Endodermal cell (in vitro differentiated cells): ENCODE data around the gene GLIS1. TPM values are rescaled to one million over a fixed set of nuclear protein-coding genes. Genes with fewer than 3 reads are reported as not detected.

Experiments used
- DNase-seq: peaks from one replicate; pipeline ENCODE4 v3.0.0-alpha.2; 2017
- H3K27ac ChIP-seq: 2 replicates; pipeline ENCODE4 v1.5.1; 2013; ENCODE audit warnings: mild to moderate bottlenecking, low read depth, low read length, moderate library complexity
- H3K27me3 ChIP-seq: 2 replicates; pipeline ENCODE4 v1.6.1; 2013; ENCODE audit warnings: mild to moderate bottlenecking, low read length, moderate library complexity; ENCODE audit not compliant: insufficient read depth, control insufficient read depth, poor library complexity, severe bottlenecking
- H3K36me3 ChIP-seq: 2 replicates; pipeline ENCODE4 v1.7.0; 2013; ENCODE audit warnings: mild to moderate bottlenecking, low read length, moderate library complexity; ENCODE audit not compliant: control insufficient read depth, insufficient read depth
- H3K4me1 ChIP-seq: one replicate; pipeline ENCODE4 v1.7.0; 2013; ENCODE audit warnings: low read length; ENCODE audit not compliant: control insufficient read depth, insufficient read depth
- H3K4me3 ChIP-seq: 2 replicates; pipeline ENCODE4 v1.5.1; 2013; ENCODE audit warnings: mild to moderate bottlenecking, low read length, moderate library complexity
- H3K9ac ChIP-seq: 2 replicates; pipeline ENCODE4 v1.6.1; 2013; ENCODE audit warnings: mild to moderate bottlenecking, low read length, moderate library complexity; ENCODE audit not compliant: poor library complexity, severe bottlenecking; ENCODE audit errors: extremely low read depth
- H3K9me3 ChIP-seq: 2 replicates; pipeline ENCODE4 v1.6.1; 2013; ENCODE audit warnings: mild to moderate bottlenecking, low read length, moderate library complexity; ENCODE audit not compliant: control insufficient read depth
- H3K27ac Mint-ChIP-seq: 2 replicates; pipeline ENCODE4 v1.8.0; 2020; ENCODE audit warnings: mixed read lengths
- H3K27me3 Mint-ChIP-seq: 2 replicates; pipeline ENCODE4 v1.8.0; 2021; ENCODE audit warnings: mild to moderate bottlenecking, mixed read lengths; ENCODE audit not compliant: insufficient read depth
- H3K36me3 Mint-ChIP-seq: 2 replicates; pipeline ENCODE4 v1.8.0; 2020; ENCODE audit warnings: low read depth, mixed read lengths
- H3K4me1 Mint-ChIP-seq: 2 replicates; pipeline ENCODE4 v1.8.0; 2020; ENCODE audit warnings: mixed read lengths
- H3K4me3 Mint-ChIP-seq: 2 replicates; pipeline ENCODE4 v1.8.0; 2020; ENCODE audit warnings: mild to moderate bottlenecking, moderate library complexity, mixed read lengths
- H3K9me3 Mint-ChIP-seq: 2 replicates; pipeline ENCODE4 v1.8.0; 2020; ENCODE audit warnings: mild to moderate bottlenecking, mixed read lengths
- WGBS, 2 experiments: methylation state at CpG; one replicate each; pipeline versions ENCODE4 v1.1.5 to v1.1.7; 2013; ENCODE audit warnings: missing lambda C conversion rate in 2 of 2, mixed read lengths in 1 of 2; ENCODE audit not compliant: insufficient coverage in 1 of 2, insufficient read length in 1 of 2; 5-methylcytosine and 5-hydroxymethylcytosine counted together
- total RNA-seq, 2 donors: library from RNA; stranded (reverse); fragmentation: NEBNext Ultra II Directional in 1 of 2; extraction: Animal tissue kit (Norgen Biotek cat#: 25700) in 1 of 2; gene quantifications; 2 replicates in 1 of 2; 3 replicates in 1 of 2; pipeline ENCODE4 v1.2.1, GENCODE V29; 2021
- TF ChIP-seq, protein P1 (sequence below): fragments of 200-600 bp; sonication (generic); conservative IDR thresholded peaks from 2 replicates; pipeline ENCODE4 v1.5.0; 2021; ENCODE audit warnings: antibody characterized with exemption, mild to moderate bottlenecking

The GLIS1 gene
- total RNA-seq, 2 donors from 2014 or later: 2.1 to 3.9 TPM

GRCh38 chr1:53754484-53755312 lies 15.7 kb upstream of the GLIS1 start:
- Histone ChIP-seq H3K27me3 (no peaks in the 10 kb centered on the region), H3K36me3 (no peaks in the 10 kb centered on the region), H3K4me1 (peaks cover 4% of the 10 kb centered on the region), H3K27ac (no peak overlapping the region), H3K9ac (no peak overlapping the region), H3K4me3 (no peak overlapping the region), H3K9me3 (no peaks in the 10 kb centered on the region)
- peaks cover 12% of the 10 kb centered on the region for H3K4me1 Mint-ChIP-seq
- 61 to 70% methylated on average over 5 to 6 of the region's 6 CpGs for WGBS, 2 experiments
- peaks cover 14% of the 10 kb centered on the region for H3K9me3 Mint-ChIP-seq
- TF ChIP-seq, protein P1, sequence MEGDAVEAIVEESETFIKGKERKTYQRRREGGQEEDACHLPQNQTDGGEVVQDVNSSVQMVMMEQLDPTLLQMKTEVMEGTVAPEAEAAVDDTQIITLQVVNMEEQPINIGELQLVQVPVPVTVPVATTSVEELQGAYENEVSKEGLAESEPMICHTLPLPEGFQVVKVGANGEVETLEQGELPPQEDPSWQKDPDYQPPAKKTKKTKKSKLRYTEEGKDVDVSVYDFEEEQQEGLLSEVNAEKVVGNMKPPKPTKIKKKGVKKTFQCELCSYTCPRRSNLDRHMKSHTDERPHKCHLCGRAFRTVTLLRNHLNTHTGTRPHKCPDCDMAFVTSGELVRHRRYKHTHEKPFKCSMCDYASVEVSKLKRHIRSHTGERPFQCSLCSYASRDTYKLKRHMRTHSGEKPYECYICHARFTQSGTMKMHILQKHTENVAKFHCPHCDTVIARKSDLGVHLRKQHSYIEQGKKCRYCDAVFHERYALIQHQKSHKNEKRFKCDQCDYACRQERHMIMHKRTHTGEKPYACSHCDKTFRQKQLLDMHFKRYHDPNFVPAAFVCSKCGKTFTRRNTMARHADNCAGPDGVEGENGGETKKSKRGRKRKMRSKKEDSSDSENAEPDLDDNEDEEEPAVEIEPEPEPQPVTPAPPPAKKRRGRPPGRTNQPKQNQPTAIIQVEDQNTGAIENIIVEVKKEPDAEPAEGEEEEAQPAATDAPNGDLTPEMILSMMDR: peak; percentile 89
- no peak overlapping the region for H3K27ac Mint-ChIP-seq
- no peaks in the 10 kb centered on the region for H3K27me3 Mint-ChIP-seq
- H3K36me3 Mint-ChIP-seq: peaks cover 13% of the 10 kb centered on the region
- no peak overlapping the region for H3K4me3 Mint-ChIP-seq
- DNase-seq: peak; percentile 81

DNA sequence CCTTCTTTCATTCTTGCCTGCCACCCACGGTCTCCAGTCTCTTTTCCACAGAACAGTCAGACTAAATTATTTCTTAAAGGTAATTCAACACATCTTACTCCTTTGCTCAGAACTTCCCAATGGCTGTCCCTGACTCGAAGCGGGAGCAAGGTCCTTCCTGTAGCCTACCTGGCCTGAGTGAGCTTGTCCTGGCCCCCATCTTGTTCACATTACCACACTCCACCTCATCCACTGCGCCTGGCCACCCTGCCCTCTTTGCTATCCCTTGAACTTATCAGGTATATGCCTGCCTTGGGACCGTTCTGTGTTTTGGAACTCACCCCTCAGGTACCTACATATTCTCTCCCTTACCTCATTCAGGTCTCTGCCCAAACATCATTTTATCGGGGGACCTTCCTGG lies 13.3 kb upstream of the GLIS1 start:
- Mint-ChIP-seq H3K9me3 (no peaks in the 10 kb centered on the region), H3K36me3 (no peaks in the 10 kb centered on the region), H3K27ac (no peak overlapping the region), H3K27me3 (peaks cover 16% of the 10 kb centered on the region), H3K4me3 (no peak overlapping the region), H3K4me1 (peaks cover 12% of the 10 kb centered on the region)
- Histone ChIP-seq H3K4me3 (no peak overlapping the region), H3K9ac (no peak overlapping the region), H3K36me3 (no peaks in the 10 kb centered on the region), H3K4me1 (peaks cover 4% of the 10 kb centered on the region), H3K9me3 (no peaks in the 10 kb centered on the region), H3K27ac (no peak overlapping the region), H3K27me3 (no peaks in the 10 kb centered on the region)
- TF ChIP-seq, protein P1: no peak
- 92 to 100% methylated on average over 6 of the region's 6 CpGs for WGBS, 2 experiments
- no peak for DNase-seq

DNA sequence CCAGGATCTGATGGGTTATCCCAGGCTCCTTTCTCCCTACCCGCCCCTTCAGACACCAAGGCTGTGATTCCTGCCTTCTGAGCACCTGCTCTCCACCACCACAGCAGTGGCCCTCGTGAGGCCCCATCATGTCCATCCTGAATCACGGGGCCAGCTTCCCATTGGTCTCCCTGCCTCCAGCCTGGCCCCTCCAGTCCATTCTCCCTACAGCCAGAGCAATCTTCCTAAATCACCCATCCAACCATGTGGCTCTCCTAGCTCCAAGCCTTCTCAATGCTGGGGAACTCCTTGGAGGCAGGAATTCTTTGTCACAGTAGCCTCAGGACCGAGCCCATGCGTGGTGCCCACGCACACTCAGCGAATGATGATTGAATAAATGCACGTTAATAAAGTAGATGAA lies 8.9 kb upstream of the GLIS1 start:
- 90 to 93% methylated on average over 6 to 8 of the region's 8 CpGs for WGBS, 2 experiments
- TF ChIP-seq, protein P1: no peak
- H3K36me3 Mint-ChIP-seq: no peaks in the 10 kb centered on the region
- Histone ChIP-seq H3K9ac (no peak overlapping the region), H3K27me3 (peaks cover 7% of the 10 kb centered on the region), H3K9me3 (peaks cover 4% of the 10 kb centered on the region), H3K4me1 (no peaks in the 10 kb centered on the region), H3K4me3 (no peak overlapping the region), H3K27ac (no peak overlapping the region), H3K36me3 (no peaks in the 10 kb centered on the region)
- no peak for DNase-seq
- no peak overlapping the region for H3K27ac Mint-ChIP-seq
- peaks cover 7% of the 10 kb centered on the region for H3K9me3 Mint-ChIP-seq
- peaks cover 25% of the 10 kb centered on the region for H3K27me3 Mint-ChIP-seq
- H3K4me1 Mint-ChIP-seq: peaks cover 7% of the 10 kb centered on the region
- no peak overlapping the region for H3K4me3 Mint-ChIP-seq
